NCI-H1417 (cell line): ENCODE data around the gene GNAZ.

Experiments used
- DNase-seq, 3 experiments: peaks; one replicate each; lab custom pipeline; 2025; lab: John Stamatoyannopoulos, UW

Gene GNAZ

DNA sequence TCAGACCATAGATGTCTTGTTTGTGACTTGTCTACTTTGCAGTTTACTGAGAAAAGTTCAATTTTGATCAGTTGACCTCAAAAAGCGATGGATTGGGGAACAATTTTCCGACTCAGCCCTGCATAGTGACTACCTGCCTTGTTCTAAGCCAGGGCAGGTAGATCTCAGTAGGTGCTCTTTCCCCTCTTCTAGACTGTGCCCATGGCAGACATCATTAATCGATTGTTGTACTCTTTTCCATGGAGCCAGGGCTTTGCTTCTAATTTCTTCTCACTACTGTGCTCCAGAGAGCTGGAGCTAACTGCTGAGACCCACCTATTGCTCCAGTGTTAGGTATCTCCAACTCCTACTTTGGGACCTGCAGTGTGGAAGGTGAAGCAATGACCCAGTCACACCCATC lies 84.8 kb downstream of the GNAZ start:
- DNase-seq = no peak

GRCh38 chr22:23155831-23156230 lies 85.5 kb downstream of the GNAZ start:
- DNase-seq = no peak

DNA sequence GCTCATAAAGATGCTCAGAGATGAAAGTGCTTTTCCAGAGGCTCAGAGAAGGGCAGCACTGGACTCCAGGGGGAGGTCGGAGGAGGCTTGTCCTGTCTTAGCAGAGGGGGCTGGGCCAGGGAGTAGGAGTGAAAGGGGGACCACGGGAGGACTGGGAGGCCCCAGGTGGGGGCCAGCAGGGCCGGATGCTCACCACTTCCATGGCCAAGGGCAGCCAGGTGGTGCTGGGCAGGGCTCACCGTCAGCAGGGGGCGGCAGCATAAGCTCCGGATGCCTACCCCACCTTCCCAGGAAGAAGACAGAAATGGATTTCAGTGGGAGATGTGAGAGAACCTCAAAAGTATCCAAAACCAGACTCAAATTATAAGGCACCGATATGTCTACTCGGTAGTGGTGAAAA lies 86.0 kb downstream of the GNAZ start:
- DNase-seq = no peak

DNA sequence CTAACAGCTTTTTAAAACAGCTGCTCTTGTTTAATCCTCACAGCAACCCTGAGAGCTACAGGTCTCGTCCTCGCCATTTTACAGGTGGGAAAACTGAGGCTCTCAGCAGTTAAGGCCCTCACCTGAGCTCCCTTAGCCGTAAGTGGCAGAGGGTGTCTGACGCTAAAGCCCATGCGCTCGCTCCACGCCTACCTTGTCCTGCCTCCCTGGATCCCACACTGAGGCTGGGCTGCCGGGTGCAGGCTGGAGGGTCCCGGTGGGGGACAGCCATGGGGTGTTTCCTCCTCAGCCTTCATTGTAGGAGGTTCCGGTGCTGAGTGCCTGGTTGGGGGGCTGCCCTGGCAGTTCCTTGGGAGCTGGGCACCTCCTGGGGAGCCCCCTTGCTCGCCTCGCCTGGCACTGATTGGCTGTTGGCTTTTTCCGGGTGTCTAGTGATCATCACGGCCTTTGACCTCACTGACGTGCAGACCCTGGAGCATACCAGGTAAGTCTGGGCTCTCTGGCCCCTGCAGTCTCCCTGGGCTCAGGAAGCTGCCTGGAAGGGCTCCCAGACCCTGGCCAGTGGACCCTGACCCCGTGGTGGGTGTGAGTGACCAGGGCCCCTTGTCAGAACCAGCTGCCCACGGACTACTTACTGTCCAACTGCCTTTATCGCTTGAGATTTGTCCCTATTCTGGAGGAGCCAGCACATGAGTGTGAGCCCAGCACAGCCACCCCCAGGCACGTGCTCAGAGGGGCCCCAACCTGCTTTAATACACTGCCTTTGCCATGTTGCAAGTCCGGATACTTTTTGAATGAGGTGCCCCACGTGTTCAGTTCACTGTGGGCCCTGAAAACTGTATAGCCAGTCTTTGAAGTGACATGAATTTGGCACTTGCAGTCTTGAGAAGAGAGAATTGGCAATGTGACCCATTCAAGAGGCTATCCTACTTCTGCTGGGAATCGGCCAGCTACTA lies 87.5 kb downstream of the GNAZ start:
- no peak for DNase-seq

DNA sequence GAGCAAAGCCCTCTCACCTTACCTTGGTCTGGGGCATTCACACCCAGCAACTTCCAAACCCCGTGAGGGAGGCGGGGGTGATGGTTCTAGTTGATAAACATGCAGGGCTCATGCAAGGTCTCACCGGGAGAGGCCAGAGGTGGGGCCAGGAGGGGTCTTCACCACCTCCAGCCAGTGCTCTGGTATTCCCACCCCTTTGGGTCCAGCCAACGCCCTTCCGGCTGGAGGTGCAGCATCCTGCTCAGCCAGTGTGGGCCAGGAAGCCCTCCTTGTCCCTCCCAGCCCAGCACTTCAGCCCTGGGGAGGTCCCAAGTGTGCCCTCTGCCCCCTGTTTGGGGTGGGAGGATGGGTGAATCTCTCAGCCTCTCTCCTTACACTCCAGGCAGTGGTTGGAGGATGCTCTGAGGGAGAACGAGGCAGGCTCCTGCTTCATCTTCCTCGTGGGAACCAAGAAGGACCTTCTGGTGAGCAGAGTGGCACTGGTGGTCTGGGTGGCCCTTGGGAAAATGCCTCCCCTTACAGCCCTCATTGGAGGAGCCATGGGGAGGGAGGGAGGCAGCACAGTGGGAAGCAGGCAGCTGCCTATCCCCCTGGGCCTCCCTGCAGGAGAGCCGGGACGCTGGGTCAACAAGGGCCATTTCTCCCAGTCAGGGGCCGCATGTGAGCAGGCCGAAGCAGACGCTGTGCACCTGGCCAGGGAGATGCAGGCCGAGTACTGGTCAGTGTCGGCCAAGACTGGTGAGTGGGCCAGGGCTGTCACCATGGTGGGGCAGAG lies 88.4 kb downstream of the GNAZ start:
- peak in 2 of 3 experiments; percentile 32 to 55 for DNase-seq

DNA sequence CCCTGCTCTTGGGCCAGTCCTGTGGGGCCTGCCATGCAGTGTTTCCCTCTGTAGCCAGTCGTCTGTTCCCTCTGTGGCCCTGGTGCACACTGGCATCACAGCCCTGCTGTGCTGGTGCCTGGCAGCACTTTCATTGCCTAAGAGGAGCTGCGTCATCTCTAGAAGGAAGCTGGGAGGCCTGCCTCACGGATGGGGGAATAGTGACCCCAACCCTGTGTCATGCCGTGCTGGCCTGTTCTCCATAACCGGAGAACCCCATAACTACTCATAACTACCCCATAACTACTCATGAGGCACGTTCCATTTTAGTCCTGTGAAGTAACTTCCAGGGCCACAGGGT lies 88.9 kb downstream of the GNAZ start:
- no peak for DNase-seq

DNA sequence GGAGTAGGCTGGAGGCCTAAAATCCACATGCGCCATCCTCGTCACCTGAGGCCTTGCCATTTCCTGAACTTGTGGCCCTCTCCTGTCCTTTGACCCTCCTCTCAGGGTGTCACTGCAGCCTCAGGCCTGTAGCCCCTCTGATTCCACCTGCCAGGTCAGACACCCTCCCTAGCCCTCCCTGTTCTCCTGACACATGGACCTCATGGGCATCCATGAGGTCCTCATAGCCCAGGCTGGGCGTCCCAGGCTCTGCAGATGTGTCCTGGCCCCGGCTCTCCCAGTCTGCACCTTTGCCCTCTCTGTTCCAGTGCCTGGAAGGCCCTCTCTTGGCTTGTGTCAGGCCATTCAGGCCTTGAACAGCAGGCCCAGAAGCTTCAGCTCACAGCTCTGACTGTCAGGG lies 90.7 kb downstream of the GNAZ start:
- DNase-seq = no peak

DNA sequence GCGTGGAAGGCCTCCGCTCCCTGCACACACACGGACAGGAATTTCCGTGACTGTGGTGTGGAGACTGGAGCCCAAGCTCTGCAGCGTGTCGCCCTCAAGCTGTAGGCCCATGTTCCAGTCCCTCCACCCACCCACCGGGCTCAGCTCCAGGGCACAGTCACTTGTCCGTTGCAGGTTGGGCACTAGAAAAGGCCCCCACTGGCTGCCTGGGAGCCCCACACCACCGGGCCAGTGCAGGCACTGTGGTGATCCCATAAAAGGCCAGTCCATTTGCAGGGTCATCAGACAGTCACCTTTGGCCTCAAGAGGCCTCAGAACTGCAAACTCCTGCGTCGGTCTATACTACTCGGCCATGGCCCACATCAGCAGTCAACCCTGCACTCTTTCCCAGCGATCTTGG lies 91.3 kb downstream of the GNAZ start:
- DNase-seq = no peak

GRCh38 chr22:23163665-23164064 lies 93.3 kb downstream of the GNAZ start:
- no peak for DNase-seq

- no peak for DNase-seq
Observed at GRCh38 chr22:23164091-23164490, 93.8 kb downstream of the GNAZ start.

DNA sequence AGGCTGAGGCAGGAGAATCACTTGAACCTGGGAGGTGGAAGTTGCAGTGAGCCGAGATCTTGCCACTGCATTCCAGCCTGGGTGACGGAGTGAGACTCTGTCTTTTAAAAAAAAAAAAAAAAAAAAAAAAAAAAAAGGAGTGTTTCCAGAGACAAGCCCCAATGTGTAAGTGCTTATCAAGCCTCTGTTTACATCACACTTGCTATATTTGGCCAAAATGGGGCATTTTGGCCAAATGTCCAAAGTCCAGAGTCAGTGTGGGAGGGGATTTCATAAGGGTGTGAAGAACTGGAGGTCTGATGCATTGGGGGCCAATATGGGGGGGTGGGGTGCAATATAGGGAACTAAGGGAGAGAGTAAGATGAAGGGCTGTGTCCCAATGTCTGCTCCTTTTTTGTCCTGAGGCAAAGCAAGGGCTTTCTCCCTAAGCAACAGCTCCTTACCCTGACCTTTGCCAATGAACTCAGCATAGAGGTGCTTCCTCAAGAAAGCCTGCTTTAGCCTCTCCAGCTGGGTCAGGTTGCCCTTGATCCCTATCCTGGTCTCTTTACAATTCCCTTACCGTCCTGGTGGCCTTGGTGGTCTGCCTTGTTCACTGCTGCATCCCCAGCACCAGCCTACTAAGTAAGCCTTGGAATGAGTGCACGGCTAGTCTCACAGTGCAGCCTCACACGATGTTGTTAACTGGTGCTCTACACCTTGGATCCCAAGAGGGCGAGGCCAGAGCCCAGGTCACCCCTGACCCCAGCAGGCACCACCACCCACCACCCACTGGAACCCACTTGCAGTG lies 95.9 kb downstream of the GNAZ start:
- DNase-seq = no peak

DNA sequence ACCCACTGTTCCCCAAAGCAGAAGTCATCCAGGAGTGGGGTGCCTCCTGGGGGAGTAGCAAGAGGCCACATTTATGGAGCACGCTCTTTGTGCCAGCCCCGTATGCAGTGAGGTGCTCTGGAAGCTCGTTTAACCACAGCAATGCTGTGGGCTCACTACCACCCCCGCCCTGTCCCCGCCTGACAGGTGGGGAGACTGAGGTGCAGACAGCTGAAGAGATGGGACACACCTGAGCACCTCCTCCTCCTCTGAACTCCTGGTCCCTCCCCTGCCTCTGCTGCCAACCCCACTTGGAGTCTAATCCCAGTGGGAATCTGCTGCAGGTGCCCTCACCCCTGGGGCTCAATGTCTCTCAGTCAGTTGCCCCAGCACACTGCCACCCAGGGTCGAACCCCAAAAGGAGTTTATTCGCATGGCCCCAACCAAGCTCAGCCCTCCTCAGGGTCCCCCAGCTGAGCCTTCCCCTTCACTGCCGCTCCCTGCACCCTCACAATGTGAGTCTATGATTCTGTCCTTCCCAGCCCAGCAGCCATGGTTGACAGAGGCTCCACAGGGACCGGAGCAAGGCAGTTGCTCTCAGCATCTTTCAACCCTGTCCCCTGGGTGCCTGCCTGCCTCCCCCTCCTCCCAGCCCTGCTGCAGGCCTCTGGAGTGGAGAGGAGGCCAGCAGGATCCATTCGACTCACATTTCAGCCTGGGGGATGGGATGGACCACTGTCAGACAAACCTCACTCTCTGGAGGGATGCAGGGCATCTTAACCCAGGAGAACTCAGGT lies 96.7 kb downstream of the GNAZ start:
- DNase-seq = peak in 2 of 3 experiments; percentile 10 to 54

GRCh38 chr22:23168391-23169042 lies 98.2 kb downstream of the GNAZ start:
- no peak for DNase-seq

DNA sequence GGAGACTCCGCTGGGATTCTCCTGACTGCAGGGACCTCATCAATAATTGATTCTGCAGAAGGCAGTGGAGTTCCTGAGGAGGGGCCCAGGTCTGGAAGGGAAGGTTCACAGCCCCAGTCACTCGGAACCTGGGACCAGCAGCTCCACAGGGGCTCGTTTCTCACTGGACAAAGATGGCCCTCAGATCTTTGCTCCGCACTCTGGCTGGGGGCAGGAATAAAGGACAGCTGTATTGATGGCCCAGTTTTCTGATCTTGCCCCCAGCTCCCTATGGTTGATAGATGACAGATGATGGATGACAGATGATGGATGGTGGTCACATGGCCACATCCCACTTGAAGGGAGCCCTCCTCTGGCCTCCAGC lies 98.7 kb downstream of the GNAZ start:
- DNase-seq = no peak
